MG63 (cell line): Measurements from ENCODE around the gene MMP23B. TPM values are rescaled to one million over a fixed set of nuclear protein-coding genes. Genes with fewer than 3 reads are reported as not detected.
"Not testable (repeated sequence)": the region's sequence is repeated elsewhere in the genome, so short reads cannot be mapped to it uniquely, and the experiment has no call there.

Experiments
- DNase-seq: peaks from one replicate; pipeline ENCODE4 v3.0.0-alpha.2; 2020
- H3K27me3 ChIP-seq: fragments of 250-450 bp; sonication (Bioruptor Pico); 2 replicates; pipeline ENCODE4 v1.5.1; 2020; ENCODE audit warnings: mild to moderate bottlenecking, moderate library complexity
- H3K36me3 ChIP-seq: fragments of 250-450 bp; sonication (Bioruptor Pico); 2 replicates; pipeline ENCODE4 v1.5.1; 2020; ENCODE audit warnings: mild to moderate bottlenecking, moderate library complexity
- H3K4me3 ChIP-seq: fragments of 250-450 bp; sonication (Bioruptor Pico); 2 replicates; pipeline ENCODE4 v1.5.1; 2020; ENCODE audit warnings: mild to moderate bottlenecking, moderate library complexity
- H3K9me3 ChIP-seq: fragments of 250-450 bp; sonication (Bioruptor Pico); 2 replicates; pipeline ENCODE4 v1.5.1; 2020; ENCODE audit warnings: mild to moderate bottlenecking, moderate library complexity
- total RNA-seq: library from RNA; depleted of rRNA; stranded (reverse); fragments of >200 nt; shearing (Covaris generic); gene quantifications from 2 replicates; pipeline ENCODE4 v1.2.3, GENCODE V29; 2014; ENCODE audit warnings: low replicate concordance

The MMP23B gene
- total RNA-seq, 1 experiment from 2014 or later = 1.6 TPM

DNA sequence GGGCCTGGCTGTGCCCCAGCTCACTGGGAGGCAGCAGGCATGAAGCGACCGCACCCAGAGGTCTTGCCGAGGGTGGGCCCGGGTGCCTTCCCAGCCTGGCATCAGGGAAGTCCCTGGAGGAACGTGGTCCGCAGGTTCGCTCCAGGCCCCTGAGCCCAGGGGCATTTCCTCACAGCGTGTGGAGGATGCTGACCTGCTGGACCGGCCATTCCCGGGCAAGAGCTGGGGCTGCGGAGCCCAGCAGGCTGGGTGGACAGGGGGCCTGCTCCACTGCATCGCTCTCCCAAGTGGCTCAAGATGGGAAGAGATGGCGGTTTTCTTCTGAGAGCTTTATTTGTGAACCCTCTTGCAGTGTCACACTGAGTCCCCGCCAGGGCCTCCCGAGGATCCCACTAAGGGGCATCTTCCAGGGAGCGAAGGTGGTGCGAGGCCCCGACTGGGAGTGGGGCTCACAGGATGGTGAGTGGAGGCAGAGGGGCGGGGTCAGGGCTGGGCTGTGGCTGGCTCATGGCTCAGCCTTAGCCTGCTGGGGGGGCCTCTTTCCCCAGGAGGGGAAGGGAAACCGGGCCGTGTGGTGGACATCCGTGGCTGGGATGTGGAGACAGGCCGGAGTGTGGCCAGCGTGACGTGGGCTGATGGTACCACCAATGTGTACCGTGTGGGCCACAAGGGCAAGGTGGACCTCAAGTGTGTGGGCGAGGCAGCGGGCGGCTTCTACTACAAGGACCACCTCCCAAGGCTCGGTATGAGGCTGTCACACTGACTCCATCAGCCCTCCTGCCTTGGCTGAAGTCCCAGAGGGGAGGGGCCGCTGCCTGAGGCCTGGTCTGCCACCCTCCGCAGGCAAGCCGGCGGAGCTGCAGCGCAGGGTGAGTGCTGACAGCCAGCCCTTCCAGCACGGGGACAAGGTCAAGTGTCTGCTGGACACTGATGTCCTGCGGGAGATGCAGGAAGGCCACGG, 7.2 kb upstream of the MMP23B start:
- Histone ChIP-seq H3K36me3 (no peaks in the 10 kb centered on the region; the same call in 1 of the 2 replicates), H3K9me3 (no peaks in the 10 kb centered on the region), H3K27me3 (no peaks in the 10 kb centered on the region), H3K4me3 (no peak overlapping the region)
- no peak for DNase-seq

DNA sequence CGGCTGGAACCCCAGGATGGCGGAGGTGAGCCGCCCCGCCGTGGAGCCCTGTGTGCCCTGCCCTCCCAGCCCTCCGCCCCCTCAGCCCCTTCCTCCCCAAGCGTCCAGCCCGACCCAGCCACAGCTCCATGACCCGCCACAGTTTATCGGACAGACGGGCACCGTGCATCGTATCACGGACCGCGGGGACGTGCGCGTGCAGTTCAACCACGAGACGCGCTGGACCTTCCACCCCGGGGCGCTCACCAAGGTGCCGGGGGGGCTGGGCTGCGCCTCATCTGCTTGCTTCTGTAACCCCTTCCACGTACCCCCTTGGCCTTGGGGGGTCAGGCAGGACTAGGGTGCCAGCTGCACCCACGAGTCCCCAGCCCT, 6.6 kb upstream of the MMP23B start:
- H3K36me3 ChIP-seq = no peaks in the 10 kb centered on the region; the same call in 1 of the 2 replicates
- DNase-seq = no peak
- no peaks in the 10 kb centered on the region for H3K27me3 ChIP-seq
- H3K9me3 ChIP-seq = no peaks in the 10 kb centered on the region
- no peak overlapping the region for H3K4me3 ChIP-seq

DNA sequence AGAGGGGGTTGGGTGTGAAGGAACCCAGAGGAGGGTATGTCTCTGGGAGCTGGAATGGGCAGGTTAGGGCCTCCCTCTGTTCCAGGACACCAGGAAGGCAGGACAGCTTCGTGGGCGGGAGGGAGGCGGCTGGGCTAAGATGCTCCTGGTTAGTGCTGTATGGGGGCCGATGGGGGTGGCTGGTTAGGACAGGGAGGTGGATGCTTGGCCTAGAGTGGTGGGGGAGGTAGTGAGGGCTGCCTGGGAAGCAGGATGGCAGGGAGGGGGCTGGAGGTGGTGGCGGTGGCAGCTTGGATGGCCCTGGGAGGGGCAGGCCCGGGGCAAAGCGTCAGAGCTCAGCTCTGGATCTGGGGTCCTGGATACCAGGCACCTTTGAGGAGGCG, 6.2 kb upstream of the MMP23B start:
- Histone ChIP-seq H3K4me3 (no peak overlapping the region), H3K36me3 (no peaks in the 10 kb centered on the region; the same call in 1 of the 2 replicates), H3K9me3 (no peaks in the 10 kb centered on the region), H3K27me3 (no peaks in the 10 kb centered on the region)
- no peak for DNase-seq

DNA sequence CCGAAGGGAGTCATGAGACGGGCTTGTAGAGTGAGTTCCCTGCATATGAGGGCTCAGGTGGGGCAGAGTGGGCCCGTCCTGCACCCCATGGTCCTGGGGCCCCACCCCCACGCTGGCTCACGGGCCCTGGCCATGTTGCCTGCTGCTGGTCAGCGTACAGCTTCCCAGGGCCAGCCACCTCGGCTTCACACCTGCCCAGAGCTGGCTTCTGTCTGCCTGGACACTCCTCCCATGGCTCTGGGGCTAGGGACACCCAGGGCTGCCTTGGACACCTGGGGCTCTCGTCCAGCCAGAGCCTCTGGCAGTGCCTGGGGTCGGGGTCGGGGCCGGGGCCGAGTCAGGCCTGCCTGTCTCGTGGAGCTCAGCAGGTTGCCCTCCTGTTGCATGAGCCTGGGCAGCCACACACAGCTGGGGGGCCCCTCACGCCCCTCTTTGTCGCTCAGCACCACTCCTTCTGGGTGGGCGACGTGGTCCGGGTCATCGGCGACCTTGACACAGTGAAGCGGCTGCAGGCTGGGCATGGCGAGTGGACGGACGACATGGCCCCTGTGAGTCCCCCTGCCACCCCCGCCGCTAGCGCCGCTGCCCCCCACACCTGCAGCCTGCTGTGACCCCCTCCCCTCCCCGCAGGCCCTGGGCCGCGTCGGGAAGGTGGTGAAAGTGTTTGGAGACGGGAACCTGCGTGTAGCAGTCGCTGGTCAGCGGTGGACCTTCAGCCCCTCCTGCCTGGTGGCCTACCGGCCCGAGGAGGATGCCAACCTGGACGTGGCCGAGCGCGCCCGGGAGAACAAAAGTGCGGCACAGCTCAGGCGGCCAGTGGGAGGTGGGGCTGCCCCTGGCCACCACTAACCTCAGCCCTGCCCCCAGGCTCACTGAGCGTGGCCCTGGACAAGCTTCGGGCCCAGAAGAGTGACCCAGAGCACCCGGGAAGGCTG, 5.5 kb upstream of the MMP23B start:
- Histone ChIP-seq H3K36me3 (no peaks in the 10 kb centered on the region; the same call in 1 of the 2 replicates), H3K27me3 (no peaks in the 10 kb centered on the region), H3K4me3 (no peak overlapping the region), H3K9me3 (no peaks in the 10 kb centered on the region)
- no peak for DNase-seq

DNA sequence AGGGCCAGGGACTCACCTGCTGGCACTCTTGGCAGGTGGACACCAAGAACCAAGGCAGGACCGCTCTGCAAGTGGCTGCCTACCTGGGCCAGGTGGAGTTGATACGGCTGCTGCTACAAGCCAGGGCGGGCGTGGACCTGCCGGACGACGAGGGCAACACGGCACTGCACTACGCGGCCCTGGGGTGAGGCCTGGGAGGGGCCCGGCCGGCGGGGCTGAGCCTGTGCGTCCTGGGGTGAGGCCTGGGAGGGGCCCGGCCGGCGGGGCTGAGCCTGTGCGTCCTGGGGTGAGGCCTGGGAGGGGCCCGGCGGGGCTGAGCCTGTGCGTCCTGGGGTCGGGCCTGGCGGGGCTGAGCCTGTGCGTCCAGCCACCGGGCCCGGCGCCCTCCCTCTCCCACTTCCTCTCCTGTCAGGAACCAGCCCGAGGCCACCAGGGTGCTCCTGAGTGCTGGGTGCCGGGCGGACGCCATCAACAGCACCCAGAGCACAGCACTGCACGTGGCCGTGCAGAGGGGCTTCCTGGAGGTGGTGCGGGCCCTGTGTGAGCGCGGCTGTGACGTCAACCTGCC, 4.6 kb upstream of the MMP23B start:
- Histone ChIP-seq H3K27me3 (no peaks in the 10 kb centered on the region), H3K4me3 (no peak overlapping the region), H3K36me3 (no peaks in the 10 kb centered on the region; the same call in 1 of the 2 replicates), H3K9me3 (no peaks in the 10 kb centered on the region)
- no peak for DNase-seq

DNA sequence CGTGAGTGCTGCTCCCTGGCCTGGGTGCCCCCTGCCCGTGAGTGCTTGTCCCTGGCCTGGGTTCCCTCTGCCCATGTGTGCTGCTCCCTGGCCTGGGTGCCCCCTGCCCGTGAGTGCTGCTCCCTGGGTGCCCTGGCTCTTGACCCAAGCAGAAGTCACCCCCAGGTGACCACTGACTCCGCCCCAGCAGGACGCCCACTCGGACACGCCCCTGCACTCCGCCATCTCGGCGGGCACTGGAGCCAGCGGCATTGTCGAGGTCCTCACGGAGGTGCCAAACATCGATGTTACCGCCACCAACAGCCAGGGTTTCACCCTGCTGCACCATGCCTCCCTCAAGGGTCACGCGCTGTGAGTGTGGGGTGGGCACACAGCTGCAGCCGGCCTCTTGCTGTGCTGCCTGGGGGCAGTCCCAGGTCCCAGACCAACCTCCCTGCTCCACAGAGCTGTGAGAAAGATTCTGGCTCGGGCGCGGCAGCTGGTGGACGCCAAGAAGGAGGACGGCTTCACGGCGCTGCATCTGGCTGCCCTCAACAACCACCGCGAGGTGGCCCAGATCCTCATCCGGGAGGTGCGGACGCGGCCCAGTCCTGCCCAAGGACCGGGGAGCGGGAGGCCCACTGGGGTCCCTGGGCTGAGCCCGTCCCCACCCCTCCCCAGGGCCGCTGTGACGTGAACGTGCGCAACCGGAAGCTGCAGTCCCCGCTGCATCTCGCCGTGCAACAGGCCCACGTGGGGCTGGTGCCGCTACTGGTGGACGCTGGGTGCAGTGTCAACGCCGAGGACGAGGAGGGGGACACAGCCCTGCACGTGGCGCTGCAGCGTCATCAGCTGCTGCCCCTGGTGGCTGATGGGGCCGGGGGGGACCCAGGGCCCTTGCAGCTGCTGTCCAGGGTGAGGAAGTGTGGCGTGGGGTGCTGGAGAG, 3.9 kb upstream of the MMP23B start:
- DNase-seq = no peak
- Histone ChIP-seq H3K27me3 (no peaks in the 10 kb centered on the region), H3K9me3 (no peaks in the 10 kb centered on the region), H3K4me3 (no peak overlapping the region), H3K36me3 (no peaks in the 10 kb centered on the region; the same call in 1 of the 2 replicates)

DNA sequence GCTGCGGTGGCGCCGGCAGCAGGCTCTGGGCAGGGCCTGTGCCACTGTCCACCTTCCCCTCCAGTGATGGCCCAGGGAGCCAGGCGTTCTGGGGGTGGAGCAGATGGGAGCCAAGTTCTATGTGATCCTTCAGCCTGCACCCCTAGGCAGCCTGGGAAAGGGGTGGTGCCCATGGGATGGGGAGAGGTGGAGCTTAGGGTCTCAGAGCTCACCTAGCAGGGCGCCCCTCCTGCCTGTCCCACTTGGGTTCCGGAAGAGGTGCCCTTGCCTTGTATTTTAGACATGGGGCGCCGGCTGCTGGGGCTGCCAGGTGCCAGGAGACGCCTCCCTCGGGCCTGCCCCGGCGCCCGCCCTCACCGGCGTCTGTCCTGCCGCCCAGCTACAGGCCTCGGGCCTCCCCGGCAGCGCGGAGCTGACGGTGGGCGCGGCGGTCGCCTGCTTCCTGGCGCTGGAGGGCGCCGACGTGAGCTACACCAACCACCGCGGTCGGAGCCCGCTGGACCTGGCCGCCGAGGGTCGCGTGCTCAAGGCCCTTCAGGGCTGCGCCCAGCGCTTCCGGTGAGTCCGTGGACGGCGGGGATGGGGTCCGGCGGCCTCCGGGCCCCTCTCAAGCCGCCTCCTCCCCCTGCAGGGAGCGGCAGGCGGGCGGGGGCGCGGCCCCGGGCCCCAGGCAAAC, 3.1 kb upstream of the MMP23B start:
- DNase-seq = no peak
- Histone ChIP-seq H3K9me3 (no peaks in the 10 kb centered on the region), H3K27me3 (no peaks in the 10 kb centered on the region), H3K4me3 (no peak overlapping the region), H3K36me3 (no peaks in the 10 kb centered on the region; the same call in 1 of the 2 replicates)

DNA sequence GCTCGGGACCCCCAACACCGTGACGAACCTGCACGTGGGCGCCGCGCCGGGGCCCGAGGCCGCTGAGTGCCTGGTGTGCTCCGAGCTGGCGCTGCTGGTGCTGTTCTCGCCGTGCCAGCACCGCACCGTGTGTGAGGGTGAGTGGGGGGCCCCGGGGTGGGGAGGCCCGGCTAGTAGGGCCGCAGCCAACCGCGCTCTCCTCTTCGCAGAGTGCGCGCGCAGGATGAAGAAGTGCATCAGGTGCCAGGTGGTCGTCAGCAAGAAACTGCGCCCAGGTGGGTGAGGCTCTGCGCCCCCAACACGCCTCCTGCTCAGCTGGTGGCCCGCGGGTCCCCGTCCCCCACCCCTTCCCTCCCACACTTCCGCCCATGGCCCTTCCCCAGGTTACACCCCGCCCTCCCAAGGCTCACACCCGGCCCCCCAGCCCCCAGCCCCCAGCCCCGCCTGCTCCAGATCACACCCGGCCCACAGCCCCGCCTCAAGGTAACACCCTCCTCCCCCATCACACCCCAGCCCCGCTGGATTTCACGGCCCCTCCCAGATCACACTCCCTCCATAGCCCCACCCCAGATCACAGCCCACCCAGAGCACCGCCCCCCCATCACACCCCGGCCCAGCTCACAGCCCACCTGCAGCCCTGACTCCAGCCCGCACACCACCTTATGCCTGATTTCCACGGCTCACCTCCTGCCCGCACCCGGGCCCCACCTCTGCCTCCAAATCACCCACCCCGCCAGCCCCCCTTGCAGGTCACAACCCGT, 2.4 kb upstream of the MMP23B start:
- no peaks in the 10 kb centered on the region; the same call in 1 of the 2 replicates for H3K36me3 ChIP-seq
- no peak for DNase-seq
- H3K27me3 ChIP-seq = no peaks in the 10 kb centered on the region
- H3K9me3 ChIP-seq = no peaks in the 10 kb centered on the region
- H3K4me3 ChIP-seq = no peak overlapping the region

DNA sequence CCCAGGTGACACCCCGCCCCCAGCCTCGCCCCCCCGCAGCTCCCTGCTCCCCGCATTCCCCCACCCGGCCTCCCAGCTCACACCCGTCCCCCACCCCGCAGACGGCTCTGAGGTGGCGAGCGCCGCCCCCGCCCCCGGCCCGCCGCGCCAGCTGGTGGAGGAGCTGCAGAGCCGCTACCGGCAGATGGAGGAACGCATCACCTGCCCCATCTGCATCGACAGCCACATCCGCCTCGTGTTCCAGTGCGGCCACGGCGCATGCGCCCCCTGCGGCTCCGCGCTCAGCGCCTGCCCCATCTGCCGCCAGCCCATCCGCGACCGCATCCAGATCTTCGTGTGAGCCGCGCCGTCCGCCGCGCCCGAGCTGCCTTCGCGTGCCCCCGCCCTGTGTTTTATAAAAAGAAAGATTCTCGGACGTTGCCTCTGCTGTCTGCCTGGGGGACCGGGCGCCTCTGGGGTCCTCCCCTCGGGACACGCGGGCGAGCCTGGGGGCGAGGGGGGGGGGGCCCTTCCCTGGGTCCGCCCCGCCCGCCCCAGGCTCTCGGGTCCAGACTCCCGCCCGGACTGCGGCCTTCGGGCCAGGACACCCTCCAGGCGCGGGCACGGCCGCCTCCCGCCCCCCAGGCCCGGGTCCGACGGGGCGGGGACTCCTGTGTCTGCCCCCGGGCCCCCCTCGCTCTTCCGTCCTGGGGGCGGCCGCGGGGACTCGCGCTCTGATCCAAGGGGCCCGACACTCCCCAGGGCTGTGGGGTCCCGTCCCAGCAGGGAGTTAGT, 1.6 kb upstream of the MMP23B start:
- H3K4me3 ChIP-seq = no peak overlapping the region
- no peaks in the 10 kb centered on the region for H3K9me3 ChIP-seq
- H3K27me3 ChIP-seq = no peaks in the 10 kb centered on the region
- no peaks in the 10 kb centered on the region; the same call in 1 of the 2 replicates for H3K36me3 ChIP-seq
- no peak for DNase-seq

DNA sequence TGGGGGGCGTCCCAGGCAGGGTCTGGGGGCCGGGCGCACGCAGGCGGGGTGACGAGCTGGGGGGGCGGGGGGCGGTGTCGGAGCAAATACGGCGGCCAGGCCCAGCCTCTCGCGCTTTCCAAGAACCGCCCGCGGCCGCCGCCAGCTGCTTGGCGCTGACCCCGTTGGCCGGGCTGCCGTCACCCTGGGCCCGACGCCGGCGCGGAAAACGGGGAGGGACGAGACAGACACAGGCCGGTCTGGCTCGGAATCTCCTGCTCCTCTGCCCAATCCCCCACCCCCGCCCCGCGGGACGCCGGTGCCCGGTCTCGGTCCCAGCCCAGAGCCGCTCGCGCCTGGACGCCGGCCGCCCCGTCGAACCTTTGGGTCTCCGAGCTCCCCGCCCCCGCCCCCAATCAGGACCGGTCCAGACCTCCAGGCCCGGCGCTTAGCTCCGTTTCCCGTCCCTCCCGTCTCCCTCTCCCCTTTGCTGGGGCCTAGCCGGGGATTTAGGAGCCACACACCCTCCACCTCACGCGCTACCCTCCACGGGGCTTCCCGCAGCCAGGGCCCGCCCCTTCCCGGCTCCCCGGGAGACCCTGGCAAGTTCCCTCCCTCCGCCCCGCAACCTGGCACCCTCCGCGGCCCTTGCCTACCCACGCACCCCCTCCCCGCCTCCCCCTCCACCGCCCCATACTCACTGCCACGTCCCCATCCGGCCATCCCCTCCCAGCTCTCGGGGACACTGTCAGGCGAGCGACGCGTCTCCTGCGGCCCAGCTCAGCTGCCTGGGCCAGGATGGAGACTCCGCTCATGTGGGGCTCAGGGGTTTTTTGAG, 800 bp upstream of the MMP23B start:
- no peaks in the 10 kb centered on the region; the same call in 1 of the 2 replicates for H3K36me3 ChIP-seq
- H3K4me3 ChIP-seq = no peak overlapping the region
- H3K27me3 ChIP-seq = no peaks in the 10 kb centered on the region
- no peaks in the 10 kb centered on the region for H3K9me3 ChIP-seq
- DNase-seq = no peak

DNA sequence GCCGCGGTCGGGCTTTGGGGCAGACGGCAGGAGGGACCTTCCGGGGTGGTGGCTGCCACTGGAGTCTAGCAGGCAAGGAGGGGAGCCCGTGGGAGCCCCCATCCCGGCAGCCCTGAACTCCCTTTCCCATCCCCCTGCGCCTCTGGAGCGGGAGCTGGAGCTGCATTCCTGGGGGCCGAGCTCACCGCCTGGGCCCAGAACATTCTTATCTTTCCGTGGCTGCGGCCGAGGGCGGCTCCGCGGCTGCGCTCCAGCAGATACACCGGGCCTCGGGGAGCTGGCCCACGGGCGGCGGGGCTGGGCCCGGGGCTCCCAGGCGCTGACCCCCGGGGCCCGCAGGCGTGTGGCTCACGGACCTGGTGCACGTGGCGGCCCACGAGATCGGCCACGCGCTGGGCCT, 1.4 kb downstream of the MMP23B start:
- not testable (repeated sequence) for H3K36me3 ChIP-seq, H3K27me3 ChIP-seq, H3K9me3 ChIP-seq, H3K4me3 ChIP-seq, DNase-seq

DNA sequence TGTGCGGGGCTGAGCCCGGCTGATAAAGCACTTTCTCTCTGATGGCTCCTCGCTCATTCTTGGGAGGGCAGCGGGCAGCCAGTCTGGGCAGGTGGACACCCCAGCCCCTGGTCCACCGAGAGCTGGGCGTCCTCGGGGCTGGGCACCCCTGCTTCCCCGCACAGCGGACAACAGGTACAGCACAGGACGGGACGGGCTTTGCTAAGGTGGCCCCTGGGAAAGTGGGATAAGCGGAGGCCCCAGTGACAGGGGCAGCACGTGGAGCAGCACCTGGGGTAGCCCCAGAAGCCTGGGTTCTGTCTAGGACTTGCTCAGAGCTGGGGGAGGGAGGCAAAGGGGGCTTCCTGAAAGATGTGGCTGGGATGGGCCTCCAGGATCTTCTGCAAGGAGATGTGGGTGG, 2.6 kb downstream of the MMP23B start:
- H3K4me3 ChIP-seq, H3K27me3 ChIP-seq, H3K36me3 ChIP-seq, H3K9me3 ChIP-seq, DNase-seq: not testable (repeated sequence)

DNA sequence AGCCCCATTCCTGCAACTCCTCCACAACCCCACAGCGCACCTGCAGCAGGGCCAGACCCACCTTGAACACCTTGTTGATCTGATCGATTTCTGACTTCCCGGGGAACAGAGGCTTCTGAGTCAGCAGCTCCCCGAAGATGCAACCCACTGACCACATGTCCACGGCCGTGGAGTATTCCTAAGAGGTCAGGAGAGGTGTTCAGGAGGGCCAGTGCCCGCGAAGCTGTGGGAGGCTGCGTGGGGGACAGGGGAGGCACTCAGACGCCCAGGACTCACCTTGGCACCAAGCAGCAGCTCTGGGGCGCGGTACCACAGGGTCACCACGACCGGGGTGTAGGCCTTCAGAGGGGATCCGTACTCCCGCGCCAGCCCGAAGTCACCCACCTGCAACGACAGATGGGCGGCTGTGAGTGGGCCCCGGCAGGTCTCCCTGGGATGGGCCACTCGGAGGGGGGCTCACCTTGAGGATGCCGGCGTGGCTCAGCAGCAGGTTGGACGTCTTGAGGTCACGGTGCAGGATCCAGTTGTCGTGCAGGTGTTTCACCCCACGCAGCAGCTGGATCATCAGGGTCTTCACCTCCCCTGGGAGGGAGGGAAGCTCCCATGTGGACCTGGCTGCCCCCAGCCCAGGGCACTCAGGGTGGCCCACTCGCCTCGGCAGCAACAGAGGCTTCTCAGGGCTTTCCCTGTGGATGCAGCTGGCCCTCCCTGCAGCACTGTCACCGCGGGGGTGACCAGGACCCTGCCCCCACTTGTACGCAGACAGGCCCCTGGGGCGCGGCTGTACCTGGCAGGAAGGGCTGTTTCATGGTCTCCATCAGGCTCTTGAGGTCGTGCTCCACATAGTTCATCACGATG, 4.9 kb downstream of the MMP23B start:
- not testable (repeated sequence) for DNase-seq, H3K9me3 ChIP-seq, H3K36me3 ChIP-seq, H3K27me3 ChIP-seq, H3K4me3 ChIP-seq
